ENCODE results near the gene GRIN2A.
"Not testable (repeated sequence)": the region's sequence is repeated elsewhere in the genome, so short reads cannot be mapped to it uniquely, and the experiment has no call there.

The GRIN2A gene

GRCh38 chr16:9911989-9912388 lies 270.2 kb downstream of the GRIN2A start:
- no peak for DNase-seq (ENCODE audit: low spot score)

- DNase-seq (ENCODE audit: low spot score): no peak
Observed at GRCh38 chr16:9911231-9911630, 271.0 kb downstream of the GRIN2A start.

- DNase-seq (ENCODE audit: low spot score): no peak
Observed at GRCh38 chr16:9909072-9909825, 273.0 kb downstream of the GRIN2A start.

- no peak for DNase-seq (ENCODE audit: low spot score)
Observed at GRCh38 chr16:9908613-9909012, 273.6 kb downstream of the GRIN2A start.

GRCh38 chr16:9907752-9908151 lies 274.5 kb downstream of the GRIN2A start:
- DNase-seq (ENCODE audit: low spot score): no peak

GRCh38 chr16:9906218-9906617 lies 276.0 kb downstream of the GRIN2A start:
- DNase-seq (ENCODE audit: low spot score): no peak

- DNase-seq (ENCODE audit: low spot score): no peak
Observed at GRCh38 chr16:9904526-9904925, 277.7 kb downstream of the GRIN2A start.

GRCh38 chr16:9900576-9900975 lies 281.7 kb downstream of the GRIN2A start:
- no peak for DNase-seq (ENCODE audit: low spot score)

- DNase-seq (ENCODE audit: low spot score): no peak
Observed at GRCh38 chr16:9898555-9898954, 283.7 kb downstream of the GRIN2A start.

- no peak for DNase-seq (ENCODE audit: low spot score)
Observed at GRCh38 chr16:9898124-9898523, 284.1 kb downstream of the GRIN2A start.

GRCh38 chr16:9895817-9896216 lies 286.4 kb downstream of the GRIN2A start:
- DNase-seq (ENCODE audit: low spot score): no peak

GRCh38 chr16:9885876-9886275 lies 296.4 kb downstream of the GRIN2A start:
- no peak for DNase-seq (ENCODE audit: low spot score)

- no peak for DNase-seq (ENCODE audit: low spot score)
Observed at GRCh38 chr16:9885467-9885866, 296.8 kb downstream of the GRIN2A start.

GRCh38 chr16:9875981-9876380 lies 306.2 kb downstream of the GRIN2A start:
- not testable (repeated sequence) for DNase-seq (ENCODE audit: low spot score)

- DNase-seq (ENCODE audit: low spot score): no peak
Observed at GRCh38 chr16:9874219-9874618, 308.0 kb downstream of the GRIN2A start.

GRCh38 chr16:9870962-9871361 lies 311.3 kb downstream of the GRIN2A start:
- DNase-seq (ENCODE audit: low spot score): no peak

GRCh38 chr16:9869776-9870175 lies 312.5 kb downstream of the GRIN2A start:
- no peak for DNase-seq (ENCODE audit: low spot score)

GRCh38 chr16:9868606-9869149 lies 313.6 kb downstream of the GRIN2A start:
- DNase-seq (ENCODE audit: low spot score): no peak

GRCh38 chr16:9867176-9867575 lies 315.1 kb downstream of the GRIN2A start:
- no peak for DNase-seq (ENCODE audit: low spot score)

- DNase-seq (ENCODE audit: low spot score): no peak
Observed at GRCh38 chr16:9864461-9864860, 317.8 kb downstream of the GRIN2A start.

- no peak for DNase-seq (ENCODE audit: low spot score)
Observed at GRCh38 chr16:9862327-9862726, 319.9 kb downstream of the GRIN2A start.

GRCh38 chr16:9860876-9861275 lies 321.4 kb downstream of the GRIN2A start:
- DNase-seq (ENCODE audit: low spot score): peak; percentile 62

- DNase-seq (ENCODE audit: low spot score): no peak
Observed at GRCh38 chr16:9859701-9860327, 322.4 kb downstream of the GRIN2A start.

- DNase-seq (ENCODE audit: low spot score): peak; percentile 81
Observed at GRCh38 chr16:9854675-9855074, 327.6 kb downstream of the GRIN2A start.
